ENCODE data around the gene ARHGEF10L.

Gene ARHGEF10L

GRCh38 chr1:17551755-17552234 lies 12.3 kb downstream of the ARHGEF10L start:
- H3K27me3 ChIP-seq (ENCODE audit: control insufficient read depth, low read length) = peaks cover 4% of the 10 kb centered on the region; the same call in 1 of the 2 replicates
- TF ChIP-seq EZH2phosphoT487 (IDR thresholded peaks at IDR 0.05; ENCODE audit: borderline replicate concordance, low read length) (no peak), CTCF (IDR thresholded peaks at IDR 0.05; ENCODE audit: low read depth, low read length, poor library complexity, severe bottlenecking) (no peak)
- no peaks in the 10 kb centered on the region for H3K36me3 ChIP-seq (ENCODE audit: control insufficient read depth, low read length)
- H3K27ac ChIP-seq (ENCODE audit: low read depth, low read length) = no peak overlapping the region
- no peaks in the 10 kb centered on the region for H3K79me2 ChIP-seq (ENCODE audit: control insufficient read depth, low read length)
- H4K20me1 ChIP-seq (ENCODE audit: control insufficient read depth, insufficient read depth, low read depth, low read length) = no peaks in the 10 kb centered on the region
- no peaks in the 10 kb centered on the region for H3K9me2 ChIP-seq (replicated peaks; ENCODE audit: control insufficient read depth, low read length)
- H3F3A ChIP-seq (ENCODE audit: control insufficient read depth, insufficient read depth) = no peaks in the 10 kb centered on the region
- no peaks in the 10 kb centered on the region for H3K9me3 ChIP-seq (ENCODE audit: control insufficient read depth, insufficient read depth, low read length)
- H3K4me2 ChIP-seq (ENCODE audit: low read length) = no peak overlapping the region
- H3K4me1 ChIP-seq (ENCODE audit: control insufficient read depth, low read length) = no peaks in the 10 kb centered on the region
- H3K4me3 ChIP-seq (ENCODE audit: low read length) = no peak overlapping the region

- no peak overlapping the region for H3K27ac ChIP-seq (ENCODE audit: low read depth, low read length)
- no peak overlapping the region for H3K4me3 ChIP-seq (ENCODE audit: low read length)
- H3K79me2 ChIP-seq (ENCODE audit: control insufficient read depth, low read length) = no peaks in the 10 kb centered on the region
- H3K9me2 ChIP-seq (replicated peaks; ENCODE audit: control insufficient read depth, low read length) = no peaks in the 10 kb centered on the region
- H3F3A ChIP-seq (ENCODE audit: control insufficient read depth, insufficient read depth) = no peaks in the 10 kb centered on the region
- peaks cover 4% of the 10 kb centered on the region; the same call in 1 of the 2 replicates for H3K27me3 ChIP-seq (ENCODE audit: control insufficient read depth, low read length)
- H3K4me2 ChIP-seq (ENCODE audit: low read length) = no peak overlapping the region
- H3K9me3 ChIP-seq (ENCODE audit: control insufficient read depth, insufficient read depth, low read length) = no peaks in the 10 kb centered on the region
- no peaks in the 10 kb centered on the region for H3K4me1 ChIP-seq (ENCODE audit: control insufficient read depth, low read length)
- H3K36me3 ChIP-seq (ENCODE audit: control insufficient read depth, low read length) = no peaks in the 10 kb centered on the region
- TF ChIP-seq EZH2phosphoT487 (IDR thresholded peaks at IDR 0.05; ENCODE audit: borderline replicate concordance, low read length) (no peak), CTCF (IDR thresholded peaks at IDR 0.05; ENCODE audit: low read depth, low read length, poor library complexity, severe bottlenecking) (no peak)
- H4K20me1 ChIP-seq (ENCODE audit: control insufficient read depth, insufficient read depth, low read depth, low read length) = no peaks in the 10 kb centered on the region
Measured at GRCh38 chr1:17553975-17554700, 14.6 kb downstream of the ARHGEF10L start.

- Histone ChIP-seq H3K79me2 (ENCODE audit: control insufficient read depth, low read length) (no peaks in the 10 kb centered on the region), H3F3A (ENCODE audit: control insufficient read depth, insufficient read depth) (no peaks in the 10 kb centered on the region)
Measured at GRCh38 chr1:17554954-17555353, 15.5 kb downstream of the ARHGEF10L start.

More at GRCh38 chr1:17554954-17555353, 15.5 kb downstream of the ARHGEF10L start:
- Histone ChIP-seq H3K9me3 (ENCODE audit: control insufficient read depth, insufficient read depth, low read length) (no peaks in the 10 kb centered on the region), H3K4me2 (ENCODE audit: low read length) (no peak overlapping the region), H3K9me2 (replicated peaks; ENCODE audit: control insufficient read depth, low read length) (no peaks in the 10 kb centered on the region), H3K27ac (ENCODE audit: low read depth, low read length) (no peak overlapping the region), H4K20me1 (ENCODE audit: control insufficient read depth, insufficient read depth, low read depth, low read length) (no peaks in the 10 kb centered on the region), H3K4me3 (ENCODE audit: low read length) (no peak overlapping the region), H3K36me3 (ENCODE audit: control insufficient read depth, low read length) (no peaks in the 10 kb centered on the region), H3K27me3 (ENCODE audit: control insufficient read depth, low read length) (peaks cover 4% of the 10 kb centered on the region; the same call in 1 of the 2 replicates), H3K4me1 (ENCODE audit: control insufficient read depth, low read length) (no peaks in the 10 kb centered on the region)
- TF ChIP-seq CTCF (IDR thresholded peaks at IDR 0.05; ENCODE audit: low read depth, low read length, poor library complexity, severe bottlenecking) (no peak), EZH2phosphoT487 (IDR thresholded peaks at IDR 0.05; ENCODE audit: borderline replicate concordance, low read length) (no peak)

Measured in DOHH2 (cell line).